IMR-90 (cell line): ENCODE results near the gene KIRREL1. TPM values are rescaled to one million over a fixed set of nuclear protein-coding genes. Genes with fewer than 3 reads are reported as not detected.

Experiments used
- ATAC-seq: fragments of 200-7000 bp; cut with Tn5 transposase; 2 replicates; pipeline ENCODE4 v1.9.1; 2020; ENCODE audit warnings: low read depth, mild to moderate bottlenecking, moderate library complexity
- BruUV-seq: library from RNA; stranded (reverse); fragments of 400-500 nt; replicated peaks from 2 replicates; lab custom pipeline; 2021; lab: Mats Ljungman, UMichigan
- CTCF ChIA-PET: fragments of 300-600 bp; formaldehyde crosslinking; extraction: SDS; loops from one replicate; lab custom pipeline; 2021; ENCODE audit warnings: antibody characterized with exemption; lab: Yijun Ruan, JAX
- POLR2A ChIA-PET: fragments of 300-600 bp; sonication (Branson Sonifier 250); formaldehyde crosslinking; loops from one replicate; lab custom pipeline; 2022; ENCODE audit warnings: antibody characterized with exemption; ENCODE audit not compliant: unreplicated experiment; lab: Charles Lee
- DNase-seq: peaks from one replicate; pipeline ENCODE4 v3.0.0; 2013
- H2AFZ ChIP-seq: replicated peaks from 2 replicates; pipeline ENCODE3; 2013; ENCODE audit warnings: low read length, mild to moderate bottlenecking; ENCODE audit not compliant: poor library complexity
- H2AK5ac ChIP-seq: 2 replicates; pipeline ENCODE4 v1.6.1; 2013; ENCODE audit warnings: low read depth, low read length, inconsistent platforms
- H2AK9ac ChIP-seq: replicated peaks from 2 replicates; pipeline ENCODE3; 2013; ENCODE audit warnings: mild to moderate bottlenecking, low read depth, low read length, moderate library complexity; ENCODE audit not compliant: poor library complexity
- H2BK120ac ChIP-seq: 2 replicates; pipeline ENCODE4 v1.6.1; 2013; ENCODE audit warnings: low read depth, low read length, inconsistent platforms
- H2BK15ac ChIP-seq: 3 replicates; pipeline ENCODE4 v1.6.1; 2013; ENCODE audit warnings: low read depth, low read length, inconsistent platforms
- H2BK20ac ChIP-seq: 2 replicates; pipeline ENCODE4 v1.6.1; 2013; ENCODE audit warnings: low read depth, mild to moderate bottlenecking, inconsistent platforms, low read length, moderate library complexity
- H2BK5ac ChIP-seq: 2 replicates; pipeline ENCODE4 v1.6.1; 2013; ENCODE audit warnings: mild to moderate bottlenecking, low read depth, low read length, inconsistent platforms; ENCODE audit not compliant: poor library complexity, severe bottlenecking
- H3K14ac ChIP-seq: replicated peaks from 2 replicates; pipeline ENCODE4 v1.6.1; 2013; ENCODE audit warnings: low read depth, low read length, inconsistent platforms
- H3K18ac ChIP-seq: 2 replicates; pipeline ENCODE4 v1.6.1; 2013; ENCODE audit warnings: low read depth, low read length, control low read depth
- H3K23ac ChIP-seq: 2 replicates; pipeline ENCODE4 v1.6.1; 2013; ENCODE audit warnings: low read depth, low read length, inconsistent platforms
- H3K27ac ChIP-seq: 2 replicates; pipeline ENCODE4 v1.5.1; 2013; ENCODE audit warnings: mild to moderate bottlenecking, control low read depth, low read length; ENCODE audit not compliant: insufficient read depth
- H3K27me3 ChIP-seq: 2 replicates; pipeline ENCODE4 v1.6.1; 2013; ENCODE audit warnings: low read length; ENCODE audit not compliant: control insufficient read depth, insufficient read depth
- H3K36me3 ChIP-seq: 2 replicates; pipeline ENCODE4 v1.6.1; 2013; ENCODE audit warnings: low read length, mixed read lengths; ENCODE audit not compliant: control insufficient read depth, insufficient read depth
- H3K4ac ChIP-seq: 2 replicates; pipeline ENCODE4 v1.6.1; 2013; ENCODE audit warnings: low read depth, low read length, inconsistent platforms
- H3K4me1 ChIP-seq: 2 replicates; pipeline ENCODE4 v1.6.1; 2013; ENCODE audit warnings: low read length, mixed read lengths; ENCODE audit not compliant: control insufficient read depth, insufficient read depth
- H3K4me2 ChIP-seq: 2 replicates; pipeline ENCODE4 v1.6.1; 2013; ENCODE audit warnings: low read depth, mild to moderate bottlenecking, control low read depth, low read length, moderate library complexity
- H3K4me3 ChIP-seq: 2 replicates; pipeline ENCODE4 v1.5.1; 2013; ENCODE audit warnings: low read depth, mild to moderate bottlenecking, control low read depth, low read length, moderate library complexity; ENCODE audit not compliant: insufficient read depth
- H3K56ac ChIP-seq: 2 replicates; pipeline ENCODE4 v1.6.1; 2013; ENCODE audit warnings: low read length, inconsistent platforms; ENCODE audit not compliant: insufficient read depth; ENCODE audit errors: extremely low read depth
- H3K79me1 ChIP-seq, 2 experiments: 2 replicates each; pipeline ENCODE4 v1.6.1; 2013; ENCODE audit warnings: low read length in 2 of 2, inconsistent platforms in 1 of 2, low read depth in 1 of 2
- H3K9ac ChIP-seq: 2 replicates; pipeline ENCODE4 v1.6.1; 2013; ENCODE audit warnings: low read depth, low read length, control low read depth
- H3K9me1 ChIP-seq: 2 replicates; pipeline ENCODE4 v1.6.1; 2013; ENCODE audit warnings: low read length, inconsistent platforms; ENCODE audit not compliant: insufficient read depth
- H3K9me3 ChIP-seq: 2 replicates; pipeline ENCODE4 v1.6.1; 2013; ENCODE audit warnings: low read length; ENCODE audit not compliant: control insufficient read depth, insufficient read depth
- H4K20me1 ChIP-seq: 2 replicates; pipeline ENCODE4 v1.6.1; 2013; ENCODE audit warnings: low read length, inconsistent platforms; ENCODE audit not compliant: insufficient read depth
- H4K5ac ChIP-seq: 2 replicates; pipeline ENCODE4 v1.6.1; 2013; ENCODE audit warnings: mild to moderate bottlenecking, low read depth, low read length, control low read depth
- H4K8ac ChIP-seq, 2 experiments: 2 replicates each; pipeline ENCODE4 v1.6.1; 2013; ENCODE audit warnings: low read depth in 2 of 2, low read length in 2 of 2, control low read depth in 1 of 2, inconsistent platforms in 1 of 2
- H4K91ac ChIP-seq: 2 replicates; pipeline ENCODE4 v1.6.1; 2013; ENCODE audit warnings: low read depth, low read length, inconsistent platforms; ENCODE audit not compliant: insufficient read depth
- CTCF ChIP-seq: conservative IDR thresholded peaks from 2 replicates; pipeline ENCODE4 v1.5.1; 2012; ENCODE audit warnings: mild to moderate bottlenecking, low read depth, low read length, improper control_type of control experiment
- MAZ ChIP-seq: IDR thresholded peaks from 2 replicates; pipeline ENCODE4 v1.6.1; 2012; ENCODE audit warnings: low read depth, mild to moderate bottlenecking, low read length, improper control_type of control experiment, moderate library complexity, borderline replicate concordance
- WGBS, 2 experiments: methylation state at CpG; one replicate each; pipeline versions ENCODE4 v1.1.5 to v1.1.7; 2013; ENCODE audit warnings: missing lambda C conversion rate in 2 of 2; ENCODE audit not compliant: insufficient read length in 1 of 2; ENCODE audit errors: extremely low coverage in 2 of 2; 5-methylcytosine and 5-hydroxymethylcytosine counted together
- dilution Hi-C: fragments of 300-500 bp; cut with HindIII; formaldehyde crosslinking; loops from one replicate; pipeline ENCODE4 v1.14.3; 2018; ENCODE audit warnings: low sequenced_read_pairs; ENCODE audit not compliant: unreplicated experiment
- in situ Hi-C: fragments of 300-500 bp; cut with MboI; formaldehyde crosslinking; loops from 3 replicates; pipeline ENCODE4 v1.14.3; 2019; ENCODE audit warnings: low sequenced_read_pairs, inconsistent platforms, mixed read lengths
- intact Hi-C: fragments of 100-400 bp; cut with micrococcal nuclease; formaldehyde crosslinking; loops from 2 replicates; pipeline ENCODE4 v1.10.0; 2022
- polyA plus RNA-seq, 3 experiments: library from polyadenylated mRNA; depleted of rRNA; stranded (reverse); fragments of >200 nt; gene quantifications; 2 replicates each; pipeline ENCODE4 v1.2.3, GENCODE V29; 2012; ENCODE audit warnings: low replicate concordance in 1 of 3
- total RNA-seq: library from RNA; depleted of rRNA; stranded (reverse); fragments of >200 nt; gene quantifications from 2 replicates; pipeline ENCODE4 v1.2.3, GENCODE V29; 2012

KIRREL1 gene
- total and polyA plus RNA-seq, 2 of the 4 experiments (the other 2 are of a cell fraction) = 58.1 to 64.7 TPM

GRCh38 chr1:157993918-157994605 lies 617 bp downstream of the KIRREL1 start:
- Histone ChIP-seq H3K9me1 (peaks cover 22% of the 10 kb centered on the region), H4K5ac (peak overlapping the region; percentile 65), H3K4me3 (peak overlapping the region; percentile 95), H3K18ac (peak overlapping the region; percentile 82), H3K9me3 (no peaks in the 10 kb centered on the region), H3K23ac (peak overlapping the region; percentile 99), H3K9ac (peak overlapping the region; percentile 97), H4K20me1 (peaks cover 44% of the 10 kb centered on the region), H3K27ac (peak overlapping the region; percentile 96), H3K4ac (peak overlapping the region; percentile 78), H2AK9ac (peak overlapping the region; percentile 99), H2BK120ac (peak overlapping the region; percentile 83), H4K91ac (peak overlapping the region; percentile 87), H2BK15ac (peak overlapping the region; percentile 53; the same call in 2 of the 3 replicates), H2AFZ (peak overlapping the region; percentile 64), H3K36me3 (no peaks in the 10 kb centered on the region), H3K4me1 (peaks cover 15% of the 10 kb centered on the region), H3K27me3 (peaks cover 5% of the 10 kb centered on the region), H2AK5ac (peak overlapping the region; percentile 90), H4K8ac (peak overlapping the region; percentile 10 to 79; a peak in 3 of 4 replicates), H2BK20ac (peak overlapping the region; percentile 60; the same call in 1 of the 2 replicates), H3K79me1 (peaks cover 0 to 48% of the 10 kb centered on the region in 2 experiments; a peak in 3 of 4 replicates), H3K14ac (peak overlapping the region; percentile 96), H2BK5ac (peak overlapping the region; percentile 88), H3K56ac (peak overlapping the region; percentile 82), H3K4me2 (peak overlapping the region; percentile 93)
- no TSS peak for BruUV-seq
- intact Hi-C loops (loop anchor here (1.0 to 2.0 kb wide), 2 partner anchors 25 kb away; no protein-coding TSS in a partner anchor), in situ Hi-C loops (loop anchor here (5.0 kb wide), 1 partner anchor 38 kb away; no protein-coding TSS in a partner anchor), dilution Hi-C loops (no loop called here)
- POLR2A ChIA-PET = no interaction called here
- CTCF ChIA-PET = interaction anchor here (1.0 kb wide), 1 partner anchor 8 kb away, joined by 3 read pairs; no protein-coding TSS in a partner anchor
- no peak for DNase-seq
- ATAC-seq = peak; percentile 12
- 0% methylated on average over 4 of the region's 29 CpGs; no CpG with 5 or more reads in 1 of the 2 experiments for WGBS, 2 experiments
- TF ChIP-seq MAZ (no peak), CTCF (peak; percentile 27; the same call in 1 of the 2 replicates)
